ENCODE results near the gene SLC8A3. TPM values are rescaled to one million over a fixed set of nuclear protein-coding genes. Genes with fewer than 3 reads are reported as not detected.

SLC8A3 gene
- total and polyA plus RNA-seq, 10 of the 15 experiments (the other 5 are each of a cell fraction or from before 2014, with no cell fraction given) = 0.04 to 0.17 (median 0.13) TPM; not detected in 3

- TF ChIP-seq E2F8 (IDR thresholded peaks at IDR 0.05; ENCODE audit: low read depth, partially characterized antibody) (no peak), IRF3 (IDR thresholded peaks at IDR 0.05) (no peak), RFX5 (IDR thresholded peaks at IDR 0.05; ENCODE audit: low read depth, low read length) (no peak), SUZ12 (IDR thresholded peaks at IDR 0.05; ENCODE audit: unreplicated experiment) (no peak), SREBF2 (IDR thresholded peaks at IDR 0.05; ENCODE audit: low read length) (no peak), FOXM1 (IDR thresholded peaks at IDR 0.05; ENCODE audit: low read depth, low read length) (no peak), SRF (IDR thresholded peaks at IDR 0.05; ENCODE audit: low read depth in 2 of 2, low read length in 2 of 2) (no peak)
Measured at GRCh38 chr14:70061108-70061507, 127.6 kb downstream of the SLC8A3 start (continued).

DNA sequence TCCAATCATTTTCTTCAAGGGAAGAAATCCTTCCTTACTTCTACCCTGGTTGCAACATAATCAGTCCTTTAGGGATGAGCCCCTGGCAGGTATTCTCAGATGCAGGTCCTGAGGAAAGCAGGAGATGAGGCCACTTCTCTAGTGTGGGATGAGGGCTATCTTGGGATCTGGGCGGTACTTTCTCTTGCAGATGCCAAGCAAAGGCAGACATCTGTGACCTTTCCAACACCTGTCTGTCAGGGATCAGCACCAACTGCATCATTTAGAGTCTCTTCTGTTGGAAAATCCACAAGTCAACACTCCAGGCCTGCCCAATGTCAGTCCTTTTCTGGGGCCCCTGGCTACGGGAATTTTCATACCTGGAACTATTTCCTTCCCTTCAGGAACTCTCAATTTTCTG is 129.2 kb downstream of the SLC8A3 start:
- ChIA-PET RAD21 (ENCODE audit: unreplicated experiment) (no interaction called here), SMC1A (ENCODE audit: uncharacterized antibody, unreplicated experiment) (no interaction called here), CTCF (no interaction called here), POLR2A (no interaction called here)
- BruUV-seq (replicated peaks) = no TSS peak
- Histone ChIP-seq H4K20me1 (ENCODE audit: control insufficient read depth, insufficient read depth) (no peaks in the 10 kb centered on the region), H3K4me3 (no peak overlapping the region), H3K27me3 (replicated peaks in 1 of 2; ENCODE audit: control insufficient read depth in 2 of 2, insufficient read depth in 2 of 2, low read length in 1 of 2) (peaks cover 0 to 3% of the 10 kb centered on the region in 2 experiments; a peak in 2 of 4 replicates), H3K27ac (ENCODE audit: control insufficient read depth, insufficient read depth) (no peak overlapping the region), H3K4me1 (ENCODE audit: control insufficient read depth, insufficient read depth, low read length) (no peaks in the 10 kb centered on the region), H3K36me3 (ENCODE audit: control insufficient read depth in 2 of 2, insufficient read depth in 2 of 2, low read length in 1 of 2) (no peaks in the 10 kb centered on the region), H2AFZ (ENCODE audit: control insufficient read depth, low read depth, low read length) (no peak overlapping the region), H3K4me2 (ENCODE audit: control insufficient read depth, insufficient read depth) (no peak overlapping the region), H3K9me3 (replicated peaks; ENCODE audit: control insufficient read depth, insufficient read depth, low read length) (no peaks in the 10 kb centered on the region), H3K79me2 (ENCODE audit: control insufficient read depth, insufficient read depth, low read length) (no peaks in the 10 kb centered on the region), H3K9ac (ENCODE audit: control insufficient read depth, insufficient read depth, low read length) (no peak overlapping the region)
- intact Hi-C loops (cut with micrococcal nuclease; ENCODE audit: unreplicated experiment) = no loop called here
- ATAC-seq (no peak), FAIRE-seq (no peak), DNase-seq (ENCODE audit: low read depth, low spot score) (no peak)
- 0% methylated on average over 2 of the region's 2 CpGs for WGBS (ENCODE audit: insufficient coverage, insufficient replicate concordance, low lambda C conversion rate, missing lambda C conversion rate)
- in situ Hi-C loops (cut with MboI) = no loop called here
- TF ChIP-seq CHD4 (IDR thresholded peaks at IDR 0.05) (no peak), ZNF24 (IDR thresholded peaks at IDR 0.05) (no peak), HDAC2 (IDR thresholded peaks at IDR 0.05) (no peak), LARP7 (IDR thresholded peaks at IDR 0.05) (no peak), CBX5 (IDR thresholded peaks at IDR 0.05; ENCODE audit: low read depth) (no peak), IRF3 (IDR thresholded peaks at IDR 0.05) (no peak), ASH2L (IDR thresholded peaks at IDR 0.05; ENCODE audit: borderline replicate concordance, low read depth) (no peak), HDGF (IDR thresholded peaks at IDR 0.05) (no peak)
- TF ChIP-seq, protein P1, sequence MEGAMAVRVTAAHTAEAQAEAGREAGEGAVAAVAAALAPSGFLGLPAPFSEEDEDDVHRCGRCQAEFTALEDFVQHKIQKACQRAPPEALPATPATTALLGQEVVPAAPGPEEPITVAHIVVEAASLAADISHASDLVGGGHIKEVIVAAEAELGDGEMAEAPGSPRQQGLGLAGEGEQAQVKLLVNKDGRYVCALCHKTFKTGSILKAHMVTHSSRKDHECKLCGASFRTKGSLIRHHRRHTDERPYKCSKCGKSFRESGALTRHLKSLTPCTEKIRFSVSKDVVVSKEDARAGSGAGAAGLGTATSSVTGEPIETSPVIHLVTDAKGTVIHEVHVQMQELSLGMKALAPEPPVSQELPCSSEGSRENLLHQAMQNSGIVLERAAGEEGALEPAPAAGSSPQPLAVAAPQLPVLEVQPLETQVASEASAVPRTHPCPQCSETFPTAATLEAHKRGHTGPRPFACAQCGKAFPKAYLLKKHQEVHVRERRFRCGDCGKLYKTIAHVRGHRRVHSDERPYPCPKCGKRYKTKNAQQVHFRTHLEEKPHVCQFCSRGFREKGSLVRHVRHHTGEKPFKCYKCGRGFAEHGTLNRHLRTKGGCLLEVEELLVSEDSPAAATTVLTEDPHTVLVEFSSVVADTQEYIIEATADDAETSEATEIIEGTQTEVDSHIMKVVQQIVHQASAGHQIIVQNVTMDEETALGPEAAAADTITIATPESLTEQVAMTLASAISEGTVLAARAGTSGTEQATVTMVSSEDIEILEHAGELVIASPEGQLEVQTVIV (IDR thresholded peaks at IDR 0.05; ENCODE audit: borderline replicate concordance, partially characterized antibody) = no peak
- TF ChIP-seq, protein P2, sequence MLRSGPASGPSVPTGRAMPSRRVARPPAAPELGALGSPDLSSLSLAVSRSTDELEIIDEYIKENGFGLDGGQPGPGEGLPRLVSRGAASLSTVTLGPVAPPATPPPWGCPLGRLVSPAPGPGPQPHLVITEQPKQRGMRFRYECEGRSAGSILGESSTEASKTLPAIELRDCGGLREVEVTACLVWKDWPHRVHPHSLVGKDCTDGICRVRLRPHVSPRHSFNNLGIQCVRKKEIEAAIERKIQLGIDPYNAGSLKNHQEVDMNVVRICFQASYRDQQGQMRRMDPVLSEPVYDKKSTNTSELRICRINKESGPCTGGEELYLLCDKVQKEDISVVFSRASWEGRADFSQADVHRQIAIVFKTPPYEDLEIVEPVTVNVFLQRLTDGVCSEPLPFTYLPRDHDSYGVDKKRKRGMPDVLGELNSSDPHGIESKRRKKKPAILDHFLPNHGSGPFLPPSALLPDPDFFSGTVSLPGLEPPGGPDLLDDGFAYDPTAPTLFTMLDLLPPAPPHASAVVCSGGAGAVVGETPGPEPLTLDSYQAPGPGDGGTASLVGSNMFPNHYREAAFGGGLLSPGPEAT (IDR thresholded peaks at IDR 0.05; ENCODE audit: low read depth) = no peak
